Stimulated activated CD4-positive, alpha-beta T cell treated with anti-CD3 and anti-CD28 coated beads, TNF-alpha, amount 100 ng/mL, for 1 hour (primary cell): ENCODE data around the gene SUPT3H.
A peak's percentile ranks its signal among the peaks of the same experiment; 100 is the strongest.

Experiments
- DNase-seq, 3 donors: peaks; one replicate each; pipeline ENCODE4 v3.0.0-alpha.2; 2020; ENCODE audit warnings: low read depth in 3 of 3, low spot score in 1 of 3

The SUPT3H gene

GRCh38 chr6:45377554-45378333 is at the start of gene SUPT3H:
TSS of gene SUPT3H (minus strand) at chr6:45377934.
- peak; percentile 71 to 86 (median 82) for DNase-seq

- no peak for DNase-seq
These were observed 48.5 kb upstream of the SUPT3H start for GRCh38 chr6:45426251-45426650.

- DNase-seq, result no peak
These were observed 46.7 kb upstream of the SUPT3H start for GRCh38 chr6:45424451-45424861.

GRCh38 chr6:45423824-45424450 is 46.2 kb upstream of the SUPT3H start:
- no peak for DNase-seq

GRCh38 chr6:45423111-45423823 is 45.5 kb upstream of the SUPT3H start:
- DNase-seq, result no peak

GRCh38 chr6:45422503-45423110 is 44.9 kb upstream of the SUPT3H start:
- DNase-seq, result peak in 1 of 3 donors; percentile 35

- DNase-seq, result peak in 1 of 3 donors; percentile 37
These were observed 44.2 kb upstream of the SUPT3H start for GRCh38 chr6:45421709-45422502.

- no peak for DNase-seq
These were observed 43.4 kb upstream of the SUPT3H start for GRCh38 chr6:45420909-45421708.

GRCh38 chr6:45420083-45420908 is 42.6 kb upstream of the SUPT3H start:
- DNase-seq, result peak in 1 of 3 donors; percentile 26

GRCh38 chr6:45419571-45420082 is 41.9 kb upstream of the SUPT3H start:
- DNase-seq, result peak in 1 of 3 donors; percentile 46

GRCh38 chr6:45417436-45417835 is 39.7 kb upstream of the SUPT3H start:
- no peak for DNase-seq

GRCh38 chr6:45416700-45417099 is 39.0 kb upstream of the SUPT3H start:
- DNase-seq, result no peak

- DNase-seq, result no peak
These were observed 38.2 kb upstream of the SUPT3H start for GRCh38 chr6:45415788-45416518.

- no peak for DNase-seq
These were observed 37.6 kb upstream of the SUPT3H start for GRCh38 chr6:45415315-45415714.

- no peak for DNase-seq
These were observed 34.2 kb upstream of the SUPT3H start for GRCh38 chr6:45411959-45412358.

GRCh38 chr6:45400021-45400420 is 22.3 kb upstream of the SUPT3H start:
- no peak for DNase-seq

GRCh38 chr6:45398075-45398813 is 20.5 kb upstream of the SUPT3H start:
- DNase-seq, result no peak
